ENCODE data around the gene ADAM12.

- no peak for TF ChIP-seq POLR2A (IDR thresholded peaks at IDR 0.05; ENCODE audit: low read depth, low read length)
- no peak for TF ChIP-seq POLR2AphosphoS5 (IDR thresholded peaks at IDR 0.05; ENCODE audit: low read depth, low read length)
These were observed 342.4 kb downstream of the ADAM12 start for GRCh38 chr10:126045861-126046260.
